Large intestine (tissue), 3 donors: ENCODE results near the gene HMCN2. TPM values are rescaled to one million over a fixed set of nuclear protein-coding genes. Genes with fewer than 3 reads are reported as not detected.
A peak's percentile ranks its signal among the peaks of the same experiment; 100 is the strongest.

Experiments
- DNase-seq, 2 donors: peaks; one replicate each; pipeline versions ENCODE4 v3.0.0 to v3.0.0-alpha.2; 2013
- H3K27ac ChIP-seq: one replicate; pipeline ENCODE4 v1.5.1; 2013; ENCODE audit warnings: low read length
- H3K27me3 ChIP-seq: 2 replicates; pipeline ENCODE4 v1.6.1; 2013; ENCODE audit warnings: low read length; ENCODE audit not compliant: control insufficient read depth, insufficient read depth
- H3K36me3 ChIP-seq: 2 replicates; pipeline ENCODE4 v1.6.1; 2013; ENCODE audit warnings: low read length; ENCODE audit not compliant: control insufficient read depth, insufficient read depth
- H3K4me1 ChIP-seq: one replicate; pipeline ENCODE4 v1.6.1; 2013; ENCODE audit warnings: low read length; ENCODE audit not compliant: control insufficient read depth, insufficient read depth
- H3K4me3 ChIP-seq: one replicate; pipeline ENCODE4 v1.5.1; 2013; ENCODE audit warnings: low read length
- H3K9me3 ChIP-seq: one replicate; pipeline ENCODE4 v1.6.1; 2013; ENCODE audit warnings: mild to moderate bottlenecking, low read depth, low read length, moderate library complexity; ENCODE audit not compliant: control insufficient read depth
- WGBS: methylation state at CpG from one replicate; pipeline ENCODE4 v1.1.5; 2013; ENCODE audit warnings: low lambda C conversion rate; ENCODE audit not compliant: insufficient coverage; 5-methylcytosine and 5-hydroxymethylcytosine counted together
- polyA plus RNA-seq: library from polyadenylated mRNA; unstranded; fragments of 120-200 nt; gene quantifications from one replicate; pipeline ENCODE4 v1.2.1, GENCODE V29; 2013

Gene HMCN2
- polyA plus RNA-seq, 1 donor = 20.0 TPM

- H3K4me3 ChIP-seq = no peak overlapping the region
- H3K4me1 ChIP-seq = peaks cover 13% of the 10 kb centered on the region
- no peaks in the 10 kb centered on the region for H3K36me3 ChIP-seq
- peaks cover 40% of the 10 kb centered on the region for H3K27me3 ChIP-seq
- no peak overlapping the region for H3K27ac ChIP-seq
- no peaks in the 10 kb centered on the region for H3K9me3 ChIP-seq
- DNase-seq = peak in 1 of 2 donors; percentile 39
- WGBS = 25% methylated on average over 2 of the region's 29 CpGs
Observed at GRCh38 chr9:130320723-130321481, 55.3 kb downstream of the HMCN2 start.

- WGBS = no CpG with 5 or more reads among the region's 14 CpGs
- H3K4me3 ChIP-seq = no peak overlapping the region
- H3K27me3 ChIP-seq = peaks cover 38% of the 10 kb centered on the region
- no peaks in the 10 kb centered on the region for H3K9me3 ChIP-seq
- H3K27ac ChIP-seq = no peak overlapping the region
- H3K36me3 ChIP-seq = no peaks in the 10 kb centered on the region
- H3K4me1 ChIP-seq = peaks cover 13% of the 10 kb centered on the region
- DNase-seq = no peak
Observed at GRCh38 chr9:130321539-130321938, 56.0 kb downstream of the HMCN2 start.

- Histone ChIP-seq H3K4me3 (no peak overlapping the region), H3K4me1 (peaks cover 20% of the 10 kb centered on the region), H3K9me3 (no peaks in the 10 kb centered on the region), H3K27ac (no peak overlapping the region), H3K36me3 (no peaks in the 10 kb centered on the region), H3K27me3 (peaks cover 45% of the 10 kb centered on the region)
- WGBS = no CpG with 5 or more reads among the region's 10 CpGs
- peak; percentile 43 to 74 for DNase-seq
Observed at GRCh38 chr9:130323051-130323745, 57.6 kb downstream of the HMCN2 start.

- WGBS = no CpG with 5 or more reads among the region's 7 CpGs
- Histone ChIP-seq H3K36me3 (no peaks in the 10 kb centered on the region), H3K27me3 (peaks cover 39% of the 10 kb centered on the region)
Observed at GRCh38 chr9:130325921-130326320, 60.4 kb downstream of the HMCN2 start.

GRCh38 chr9:130327070-130327780 lies 61.7 kb downstream of the HMCN2 start:
- no peak overlapping the region for H3K27ac ChIP-seq
- peaks cover 25% of the 10 kb centered on the region for H3K4me1 ChIP-seq
- H3K27me3 ChIP-seq = peaks cover 32% of the 10 kb centered on the region
- no peaks in the 10 kb centered on the region for H3K36me3 ChIP-seq
- H3K9me3 ChIP-seq = no peaks in the 10 kb centered on the region
- no peak overlapping the region for H3K4me3 ChIP-seq
- DNase-seq = no peak
- no CpG with 5 or more reads among the region's 15 CpGs for WGBS

More at GRCh38 chr9:130325921-130326320, 60.4 kb downstream of the HMCN2 start:
- Histone ChIP-seq H3K9me3 (no peaks in the 10 kb centered on the region), H3K4me3 (no peak overlapping the region), H3K4me1 (peaks cover 21% of the 10 kb centered on the region), H3K27ac (no peak overlapping the region)
- no peak for DNase-seq

GRCh38 chr9:130327781-130328348 lies 62.3 kb downstream of the HMCN2 start:
- no CpG with 5 or more reads among the region's 19 CpGs for WGBS
- Histone ChIP-seq H3K27me3 (peaks cover 32% of the 10 kb centered on the region), H3K4me1 (peaks cover 22% of the 10 kb centered on the region), H3K4me3 (no peak overlapping the region), H3K36me3 (no peaks in the 10 kb centered on the region), H3K9me3 (no peaks in the 10 kb centered on the region), H3K27ac (peak overlapping the region; percentile 42)
- no peak for DNase-seq

- no CpG with 5 or more reads among the region's 15 CpGs for WGBS
Observed at GRCh38 chr9:130328349-130328801, 62.8 kb downstream of the HMCN2 start.

GRCh38 chr9:130329061-130329460 lies 63.5 kb downstream of the HMCN2 start:
- Histone ChIP-seq H3K4me3 (no peak overlapping the region), H3K4me1 (peaks cover 18% of the 10 kb centered on the region), H3K27ac (peak overlapping the region; percentile 17), H3K36me3 (no peaks in the 10 kb centered on the region), H3K27me3 (peaks cover 32% of the 10 kb centered on the region), H3K9me3 (no peaks in the 10 kb centered on the region)
- no peak for DNase-seq
- no CpG with 5 or more reads among the region's 2 CpGs for WGBS

More at GRCh38 chr9:130328349-130328801, 62.8 kb downstream of the HMCN2 start:
- Histone ChIP-seq H3K27me3 (peaks cover 32% of the 10 kb centered on the region), H3K4me3 (no peak overlapping the region), H3K27ac (peak overlapping the region; percentile 42), H3K9me3 (no peaks in the 10 kb centered on the region), H3K4me1 (peaks cover 19% of the 10 kb centered on the region), H3K36me3 (no peaks in the 10 kb centered on the region)
- DNase-seq = peak in 1 of 2 donors; percentile 38

GRCh38 chr9:130330202-130330862 lies 64.8 kb downstream of the HMCN2 start:
- peaks cover 18% of the 10 kb centered on the region for H3K4me1 ChIP-seq
- H3K27me3 ChIP-seq = peaks cover 34% of the 10 kb centered on the region
- no peak for DNase-seq
- H3K27ac ChIP-seq = peak overlapping the region; percentile 60
- no peaks in the 10 kb centered on the region for H3K9me3 ChIP-seq
- H3K36me3 ChIP-seq = no peaks in the 10 kb centered on the region
- 100% methylated on average over 3 of the region's 20 CpGs for WGBS
- H3K4me3 ChIP-seq = no peak overlapping the region
